Measurements from ENCODE around the gene LYZ.
A peak's percentile ranks its signal among the peaks of the same experiment; 100 is the strongest.
"Not testable (repeated sequence)": the region's sequence is repeated elsewhere in the genome, so short reads cannot be mapped to it uniquely, and the experiment has no call there.

Gene LYZ

DNA sequence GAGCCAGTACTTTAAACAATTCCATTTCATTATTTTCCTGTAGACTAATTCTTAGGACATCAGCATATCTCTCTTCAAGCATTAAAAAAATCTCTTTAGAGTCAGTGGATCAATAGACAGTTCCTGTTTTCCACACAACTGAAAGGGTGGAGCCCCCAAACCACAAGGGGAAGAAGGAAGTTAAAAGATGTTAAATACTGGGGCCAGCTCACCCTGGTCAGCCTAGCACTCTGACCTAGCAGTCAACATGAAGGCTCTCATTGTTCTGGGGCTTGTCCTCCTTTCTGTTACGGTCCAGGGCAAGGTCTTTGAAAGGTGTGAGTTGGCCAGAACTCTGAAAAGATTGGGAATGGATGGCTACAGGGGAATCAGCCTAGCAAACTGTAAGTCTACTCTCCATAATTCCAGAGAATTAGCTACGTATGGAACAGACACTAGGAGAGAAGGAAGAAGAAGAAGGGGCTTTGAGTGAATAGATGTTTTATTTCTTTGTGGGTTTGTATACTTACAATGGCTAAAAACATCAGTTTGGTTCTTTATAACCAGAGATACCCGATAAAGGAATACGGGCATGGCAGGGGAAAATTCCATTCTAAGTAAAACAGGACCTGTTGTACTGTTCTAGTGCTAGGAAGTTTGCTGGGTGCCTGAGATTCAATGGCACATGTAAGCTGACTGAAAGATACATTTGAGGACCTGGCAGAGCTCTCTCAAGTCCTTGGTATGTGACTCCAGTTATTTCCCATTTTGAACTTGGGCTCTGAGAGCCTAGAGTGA is at the start of gene LYZ:
Gene LYZ (plus strand): TSS at position 220 of the 777 bp plus-strand sequence. CDS start 28 bp downstream, at position 248.
- no peak within 1 kb of the TSS for H3K27ac ChIP-seq
- no peak for DNase-seq (ENCODE audit: low read depth, low spot score)

DNA sequence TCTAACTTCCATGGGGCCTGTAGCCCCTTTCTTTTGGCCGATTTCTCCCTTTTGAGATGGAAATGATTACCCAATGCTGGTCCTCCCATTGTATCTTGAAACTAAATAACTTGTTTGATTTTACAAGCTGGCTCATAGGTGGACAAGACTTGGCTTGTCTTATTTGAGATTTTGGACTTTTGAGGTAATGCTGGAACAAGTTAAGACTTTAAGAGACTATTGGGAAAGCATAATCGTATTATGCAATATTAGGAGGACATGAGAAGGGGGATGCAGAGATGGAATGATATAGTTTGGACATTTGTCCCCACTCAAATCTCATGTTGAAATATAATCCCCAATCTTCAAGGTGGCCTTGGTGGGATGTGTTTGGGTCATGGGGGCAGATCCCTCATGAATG is 49.2 kb upstream of the LYZ start:
- peak; percentile 27 for DNase-seq (ENCODE audit: low read depth, low spot score)
- no peak overlapping the region for H3K27ac ChIP-seq

GRCh38 chr12:69304284-69304683 is 43.9 kb upstream of the LYZ start:
- H3K27ac ChIP-seq: no peak overlapping the region
- DNase-seq (ENCODE audit: low read depth, low spot score): no peak

DNA sequence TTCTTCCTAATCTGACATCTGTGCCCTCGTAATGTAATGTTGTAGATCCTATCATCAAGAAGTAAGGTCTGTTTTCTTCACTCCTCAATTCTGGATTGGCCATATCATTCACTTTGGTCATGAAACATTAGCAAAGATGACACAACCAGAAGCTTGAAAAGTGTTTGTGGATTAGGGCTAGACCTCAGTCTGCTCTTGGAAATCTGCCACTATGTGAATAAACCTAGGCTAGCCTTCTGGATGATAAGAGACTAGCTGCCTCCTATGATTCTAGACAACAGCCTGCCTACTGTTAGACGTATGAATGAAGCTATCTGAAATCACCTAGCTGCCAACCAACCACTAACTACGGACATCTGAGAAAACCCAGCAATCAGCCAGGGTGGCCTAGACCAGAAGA is 38.7 kb upstream of the LYZ start:
- DNase-seq (ENCODE audit: low read depth, low spot score): no peak
- no peak overlapping the region for H3K27ac ChIP-seq

- DNase-seq (ENCODE audit: low read depth, low spot score): no peak
- no peak overlapping the region for H3K27ac ChIP-seq
Observed at GRCh38 chr12:69313209-69313608, 35.0 kb upstream of the LYZ start.

GRCh38 chr12:69316784-69317183 is 31.4 kb upstream of the LYZ start:
- DNase-seq (ENCODE audit: low read depth, low spot score); H3K27ac ChIP-seq: not testable (repeated sequence)

GRCh38 chr12:69317233-69317632 is 30.9 kb upstream of the LYZ start:
- not testable (repeated sequence) for H3K27ac ChIP-seq; DNase-seq (ENCODE audit: low read depth, low spot score)

DNA sequence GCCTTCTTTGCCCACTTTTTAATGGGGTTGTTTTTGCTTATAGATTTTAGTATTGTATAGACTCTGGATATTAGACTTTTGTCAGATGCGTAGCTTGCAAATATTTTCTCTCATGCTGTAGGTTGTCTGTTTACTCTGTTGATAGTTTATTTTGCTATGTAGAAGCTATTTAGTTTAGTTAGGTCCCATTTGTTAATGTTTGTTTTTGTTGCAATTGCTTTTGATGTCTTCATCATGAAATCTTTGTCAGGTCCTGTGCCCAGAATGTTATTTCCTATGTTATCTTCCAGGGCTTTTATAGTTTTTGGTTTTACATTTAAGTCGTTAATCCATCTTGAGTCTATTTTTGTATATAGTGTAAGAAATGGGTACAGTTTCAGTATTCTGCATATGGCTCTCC is 30.0 kb upstream of the LYZ start:
- no peak for DNase-seq (ENCODE audit: low read depth, low spot score)
- no peak overlapping the region for H3K27ac ChIP-seq

DNA sequence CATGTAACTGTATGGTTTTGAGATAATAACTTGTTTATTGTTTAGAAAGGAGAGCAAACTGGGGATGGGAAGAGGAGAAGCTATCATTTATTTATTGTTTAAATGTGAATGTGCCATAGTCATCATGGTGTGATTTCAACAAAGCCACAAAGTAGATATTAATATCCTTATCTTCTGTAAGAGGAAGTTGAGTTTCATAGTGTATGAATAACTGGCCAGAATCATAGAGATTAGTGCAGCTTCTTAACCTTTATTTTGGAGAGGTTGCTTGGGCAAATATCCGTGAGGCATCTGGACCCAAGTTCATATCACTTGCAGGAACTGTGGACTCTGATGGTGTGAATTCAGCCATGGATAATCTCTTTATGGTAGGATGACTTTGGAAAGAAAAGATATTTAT is 26.8 kb upstream of the LYZ start:
- no peak overlapping the region for H3K27ac ChIP-seq
- DNase-seq (ENCODE audit: low read depth, low spot score): no peak

DNA sequence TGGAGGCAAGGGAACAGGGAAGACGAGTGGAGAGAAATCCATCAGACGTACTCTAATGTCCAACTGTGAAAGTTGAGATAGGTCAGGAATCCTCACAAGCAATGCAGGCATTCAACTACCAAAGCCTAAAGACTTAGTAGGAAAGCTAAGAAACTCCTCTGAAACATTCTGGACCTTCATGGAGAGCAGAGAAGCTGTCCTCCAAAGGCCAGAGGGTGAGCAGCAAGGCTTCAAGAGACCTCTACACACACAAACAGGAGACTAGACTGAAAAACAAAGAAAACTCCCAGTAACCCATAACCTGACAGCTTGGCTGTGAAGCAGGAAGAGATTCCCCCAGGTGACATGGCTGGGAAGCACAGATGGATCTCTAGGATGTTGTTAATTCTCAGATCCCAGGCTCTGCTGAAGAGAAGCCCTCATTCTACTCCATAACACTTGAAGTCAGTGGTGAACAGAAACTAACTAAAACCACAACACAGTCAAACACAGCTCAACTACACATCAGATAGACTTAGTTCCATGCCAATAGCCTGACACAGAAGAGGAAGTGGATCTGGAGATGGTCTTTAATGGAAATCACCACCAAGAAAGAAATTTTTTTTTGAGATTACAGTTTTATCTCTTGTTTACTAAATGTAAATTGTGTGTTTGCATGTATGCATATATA is 23.2 kb upstream of the LYZ start:
- DNase-seq (ENCODE audit: low read depth, low spot score): no peak
- H3K27ac ChIP-seq: no peak overlapping the region

GRCh38 chr12:69328426-69328825 is 19.8 kb upstream of the LYZ start:
- H3K27ac ChIP-seq: no peak overlapping the region

GRCh38 chr12:69329669-69330428 is 18.3 kb upstream of the LYZ start:
- H3K27ac ChIP-seq: no peak overlapping the region
- no peak for DNase-seq (ENCODE audit: low read depth, low spot score)

More at GRCh38 chr12:69328426-69328825, 19.8 kb upstream of the LYZ start:
- no peak for DNase-seq (ENCODE audit: low read depth, low spot score)

- no peak overlapping the region for H3K27ac ChIP-seq
- DNase-seq (ENCODE audit: low read depth, low spot score): no peak
Observed at GRCh38 chr12:69330475-69331473, 17.4 kb upstream of the LYZ start.

GRCh38 chr12:69331519-69331908 is 16.7 kb upstream of the LYZ start:
- DNase-seq (ENCODE audit: low read depth, low spot score): no peak
- no peak overlapping the region for H3K27ac ChIP-seq

- no peak for DNase-seq (ENCODE audit: low read depth, low spot score)
- H3K27ac ChIP-seq: no peak overlapping the region
Observed at GRCh38 chr12:69331909-69332684, 16.1 kb upstream of the LYZ start.

- DNase-seq (ENCODE audit: low read depth, low spot score): no peak
- H3K27ac ChIP-seq: no peak overlapping the region
Observed at GRCh38 chr12:69332815-69333358, 15.3 kb upstream of the LYZ start.

- H3K27ac ChIP-seq: no peak overlapping the region
- DNase-seq (ENCODE audit: low read depth, low spot score): no peak
Observed at GRCh38 chr12:69334158-69334557, 14.0 kb upstream of the LYZ start.

DNA sequence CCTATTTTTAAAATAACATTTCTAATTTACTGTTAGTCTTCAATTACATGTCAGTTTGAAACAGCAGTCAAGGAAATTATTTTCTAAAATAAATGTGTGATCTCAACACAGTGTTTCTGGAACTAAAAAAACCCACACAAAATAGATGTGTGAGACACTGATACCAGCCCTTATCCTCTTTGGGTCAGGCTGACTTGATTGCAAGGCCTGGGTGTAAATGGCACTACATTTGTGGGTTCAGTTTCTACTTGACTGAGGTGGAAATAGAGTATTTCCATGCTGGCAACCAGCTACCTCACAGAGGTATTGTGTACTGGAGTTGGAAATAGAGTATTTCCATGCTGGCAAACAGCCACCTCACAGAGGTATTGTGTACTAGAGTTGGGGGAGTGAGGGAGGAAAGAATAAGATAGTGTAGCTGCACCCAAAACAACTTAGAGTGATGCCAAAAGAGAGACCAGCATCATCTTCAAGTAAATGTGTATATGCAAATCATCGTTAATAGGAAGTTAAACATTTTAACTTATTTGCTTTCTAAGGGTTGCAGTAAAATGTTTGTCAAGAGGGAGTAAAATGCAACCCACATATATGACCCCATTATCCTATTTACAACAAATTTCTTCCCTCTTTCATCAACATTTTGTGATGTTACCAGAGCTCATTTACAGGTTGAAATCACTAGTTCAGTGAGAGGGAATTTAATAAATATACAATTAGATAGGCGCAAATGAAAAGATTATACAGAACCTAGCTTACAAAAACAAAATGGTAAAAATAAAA is 10.7 kb upstream of the LYZ start:
- no peak overlapping the region for H3K27ac ChIP-seq
- DNase-seq (ENCODE audit: low read depth, low spot score): no peak

All from epithelial cell of prostate (primary cell).